HG02852 (cell line): ENCODE results near the gene LPP.

ENCODE experiments used
- ATAC-seq: cut with Tn5 transposase; IDR thresholded peaks from one replicate; pipeline ENCODE4 v1.9.1; 2021; ENCODE audit warnings: mild to moderate bottlenecking, moderate library complexity; ENCODE audit not compliant: unreplicated experiment

The LPP gene

GRCh38 chr3:188270423-188270972, 116.5 kb downstream of the LPP start:
- ATAC-seq = no peak

GRCh38 chr3:188271226-188271914, 117.4 kb downstream of the LPP start:
- no peak for ATAC-seq

GRCh38 chr3:188272481-188273372, 118.8 kb downstream of the LPP start:
- ATAC-seq = no peak

GRCh38 chr3:188274249-188274915, 120.4 kb downstream of the LPP start:
- ATAC-seq = no peak

GRCh38 chr3:188276375-188276774, 122.4 kb downstream of the LPP start:
- ATAC-seq = no peak

GRCh38 chr3:188278717-188279324, 124.9 kb downstream of the LPP start:
- no peak for ATAC-seq

GRCh38 chr3:188279502-188280335, 125.8 kb downstream of the LPP start:
- no peak for ATAC-seq

- ATAC-seq = no peak
Observed at GRCh38 chr3:188280627-188281026, 126.7 kb downstream of the LPP start.

GRCh38 chr3:188282871-188283270, 128.9 kb downstream of the LPP start:
- ATAC-seq = no peak

GRCh38 chr3:188283347-188283746, 129.4 kb downstream of the LPP start:
- no peak for ATAC-seq

GRCh38 chr3:188284455-188285212, 130.7 kb downstream of the LPP start:
- ATAC-seq = no peak

GRCh38 chr3:188286087-188286513, 132.1 kb downstream of the LPP start:
- ATAC-seq = no peak

- ATAC-seq = no peak
Observed at GRCh38 chr3:188287339-188287738, 133.4 kb downstream of the LPP start.

- no peak for ATAC-seq
Observed at GRCh38 chr3:188287762-188288505, 134.0 kb downstream of the LPP start.

GRCh38 chr3:188292251-188292650, 138.3 kb downstream of the LPP start:
- no peak for ATAC-seq

- ATAC-seq = no peak
Observed at GRCh38 chr3:188292827-188293226, 138.9 kb downstream of the LPP start.

GRCh38 chr3:188294113-188294512, 140.2 kb downstream of the LPP start:
- no peak for ATAC-seq

- ATAC-seq = no peak
Observed at GRCh38 chr3:188294823-188295487, 141.0 kb downstream of the LPP start.
